Measurements from ENCODE around the gene GASK1A.

DNA sequence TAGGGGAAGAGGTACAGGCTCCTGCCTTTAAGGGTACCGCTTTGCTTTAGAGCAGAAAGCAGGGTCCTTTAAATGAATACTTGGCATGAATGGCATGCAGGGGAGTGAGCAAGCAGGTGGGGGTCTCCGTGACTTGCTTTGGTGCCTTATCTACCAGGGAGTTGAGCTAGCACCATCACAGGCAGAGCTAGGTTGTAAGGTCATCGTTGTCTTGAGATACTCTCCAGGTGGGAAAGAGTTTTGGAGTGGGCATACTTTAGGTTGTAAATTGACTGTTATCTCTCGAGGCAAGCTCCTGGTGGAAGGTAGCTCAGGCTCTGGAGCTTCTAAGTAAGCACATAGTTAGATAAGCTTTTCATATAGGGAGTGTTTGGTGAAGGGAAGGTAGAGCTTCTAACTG is 5.6 kb downstream of the GASK1A start:
- TF ChIP-seq, protein P1, sequence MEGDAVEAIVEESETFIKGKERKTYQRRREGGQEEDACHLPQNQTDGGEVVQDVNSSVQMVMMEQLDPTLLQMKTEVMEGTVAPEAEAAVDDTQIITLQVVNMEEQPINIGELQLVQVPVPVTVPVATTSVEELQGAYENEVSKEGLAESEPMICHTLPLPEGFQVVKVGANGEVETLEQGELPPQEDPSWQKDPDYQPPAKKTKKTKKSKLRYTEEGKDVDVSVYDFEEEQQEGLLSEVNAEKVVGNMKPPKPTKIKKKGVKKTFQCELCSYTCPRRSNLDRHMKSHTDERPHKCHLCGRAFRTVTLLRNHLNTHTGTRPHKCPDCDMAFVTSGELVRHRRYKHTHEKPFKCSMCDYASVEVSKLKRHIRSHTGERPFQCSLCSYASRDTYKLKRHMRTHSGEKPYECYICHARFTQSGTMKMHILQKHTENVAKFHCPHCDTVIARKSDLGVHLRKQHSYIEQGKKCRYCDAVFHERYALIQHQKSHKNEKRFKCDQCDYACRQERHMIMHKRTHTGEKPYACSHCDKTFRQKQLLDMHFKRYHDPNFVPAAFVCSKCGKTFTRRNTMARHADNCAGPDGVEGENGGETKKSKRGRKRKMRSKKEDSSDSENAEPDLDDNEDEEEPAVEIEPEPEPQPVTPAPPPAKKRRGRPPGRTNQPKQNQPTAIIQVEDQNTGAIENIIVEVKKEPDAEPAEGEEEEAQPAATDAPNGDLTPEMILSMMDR (IDR thresholded peaks at IDR 0.05; ENCODE audit: insufficient read depth, low read length, poor library complexity, severe bottlenecking): no peak
- TF ChIP-seq EZH2phosphoT487 (conservative IDR thresholded peaks at IDR 0.05; ENCODE audit: low read length): no peak

Data from SU-DHL-6 (cell line).